Nephron progenitor cell (in vitro differentiated cells): ENCODE results near the gene MMP21.

ENCODE experiments used
- DNase-seq: peaks from one replicate; pipeline ENCODE4 v3.0.0; 2021
- H3K27ac Mint-ChIP-seq: 2 replicates; pipeline ENCODE4 v1.8.0; 2021; ENCODE audit warnings: mild to moderate bottlenecking, moderate library complexity, mixed read lengths
- H3K27me3 Mint-ChIP-seq: 2 replicates; pipeline ENCODE4 v1.8.0; 2021; ENCODE audit warnings: mild to moderate bottlenecking, low read depth, mixed read lengths; ENCODE audit not compliant: poor library complexity
- H3K36me3 Mint-ChIP-seq: 2 replicates; pipeline ENCODE4 v1.8.0; 2021; ENCODE audit warnings: low read depth, mixed read lengths
- H3K4me1 Mint-ChIP-seq: 2 replicates; pipeline ENCODE4 v1.8.0; 2021; ENCODE audit warnings: mixed read lengths
- H3K4me3 Mint-ChIP-seq: 2 replicates; pipeline ENCODE4 v1.8.0; 2021; ENCODE audit warnings: mild to moderate bottlenecking, moderate library complexity, mixed read lengths
- H3K9me3 Mint-ChIP-seq: 2 replicates; pipeline ENCODE4 v1.8.0; 2021; ENCODE audit warnings: mild to moderate bottlenecking, moderate library complexity, mixed read lengths
- TF ChIP-seq, protein P1 (sequence below): fragments of 200-600 bp; sonication (generic); IDR thresholded peaks from 2 replicates; pipeline ENCODE4 v1.5.0; 2021; ENCODE audit warnings: antibody characterized with exemption

The MMP21 gene

DNA sequence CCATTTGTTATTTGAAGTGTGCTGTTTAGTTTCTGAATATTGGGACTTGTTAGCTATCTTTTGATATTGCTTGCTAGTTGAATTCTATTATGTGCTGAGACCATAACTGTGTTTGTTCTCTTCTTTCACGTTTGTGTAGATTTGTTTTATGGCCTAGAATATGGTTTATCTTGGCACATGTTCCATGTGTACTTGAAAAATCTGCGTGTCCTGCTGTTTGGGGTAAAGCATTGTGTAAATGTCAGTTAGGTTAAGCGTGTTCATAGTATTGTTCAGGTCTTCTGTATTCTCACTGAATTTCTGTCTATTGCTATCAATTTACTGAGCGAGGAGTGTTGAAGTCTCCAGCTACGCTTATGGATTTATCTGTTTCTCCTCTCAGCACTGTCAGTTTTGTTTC lies 19.4 kb downstream of the MMP21 start:
- no peak for DNase-seq
- Mint-ChIP-seq H3K4me1 (peaks cover 9% of the 10 kb centered on the region), H3K36me3 (peaks cover 83% of the 10 kb centered on the region), H3K27me3 (peaks cover 3% of the 10 kb centered on the region), H3K27ac (no peak overlapping the region), H3K4me3 (no peak overlapping the region), H3K9me3 (no peaks in the 10 kb centered on the region)
- TF ChIP-seq, protein P1, sequence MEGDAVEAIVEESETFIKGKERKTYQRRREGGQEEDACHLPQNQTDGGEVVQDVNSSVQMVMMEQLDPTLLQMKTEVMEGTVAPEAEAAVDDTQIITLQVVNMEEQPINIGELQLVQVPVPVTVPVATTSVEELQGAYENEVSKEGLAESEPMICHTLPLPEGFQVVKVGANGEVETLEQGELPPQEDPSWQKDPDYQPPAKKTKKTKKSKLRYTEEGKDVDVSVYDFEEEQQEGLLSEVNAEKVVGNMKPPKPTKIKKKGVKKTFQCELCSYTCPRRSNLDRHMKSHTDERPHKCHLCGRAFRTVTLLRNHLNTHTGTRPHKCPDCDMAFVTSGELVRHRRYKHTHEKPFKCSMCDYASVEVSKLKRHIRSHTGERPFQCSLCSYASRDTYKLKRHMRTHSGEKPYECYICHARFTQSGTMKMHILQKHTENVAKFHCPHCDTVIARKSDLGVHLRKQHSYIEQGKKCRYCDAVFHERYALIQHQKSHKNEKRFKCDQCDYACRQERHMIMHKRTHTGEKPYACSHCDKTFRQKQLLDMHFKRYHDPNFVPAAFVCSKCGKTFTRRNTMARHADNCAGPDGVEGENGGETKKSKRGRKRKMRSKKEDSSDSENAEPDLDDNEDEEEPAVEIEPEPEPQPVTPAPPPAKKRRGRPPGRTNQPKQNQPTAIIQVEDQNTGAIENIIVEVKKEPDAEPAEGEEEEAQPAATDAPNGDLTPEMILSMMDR, result no peak

DNA sequence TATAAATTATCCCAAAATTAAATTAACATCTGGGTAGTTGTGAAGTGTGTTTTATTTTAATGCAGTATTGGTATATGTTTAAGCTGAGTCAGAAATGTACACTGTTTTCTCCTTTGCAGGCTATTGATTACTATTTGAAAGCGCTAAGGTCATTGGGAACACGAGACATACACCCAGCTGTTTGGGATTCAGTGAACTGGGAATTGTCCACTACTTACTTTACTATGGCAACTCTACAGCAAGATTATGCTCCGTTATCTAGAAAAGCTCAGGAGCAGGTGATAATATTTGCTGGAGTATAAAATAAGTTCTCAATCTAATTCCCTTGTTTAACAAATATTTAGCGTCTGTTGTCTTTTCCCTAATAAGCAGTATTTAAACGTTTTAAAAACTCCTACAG lies 28.2 kb downstream of the MMP21 start:
- Mint-ChIP-seq H3K4me1 (peaks cover 16% of the 10 kb centered on the region), H3K4me3 (no peak overlapping the region), H3K36me3 (peaks cover 88% of the 10 kb centered on the region), H3K27ac (no peak overlapping the region), H3K9me3 (no peaks in the 10 kb centered on the region), H3K27me3 (no peaks in the 10 kb centered on the region)
- TF ChIP-seq, protein P1, result no peak
- DNase-seq, result no peak

DNA sequence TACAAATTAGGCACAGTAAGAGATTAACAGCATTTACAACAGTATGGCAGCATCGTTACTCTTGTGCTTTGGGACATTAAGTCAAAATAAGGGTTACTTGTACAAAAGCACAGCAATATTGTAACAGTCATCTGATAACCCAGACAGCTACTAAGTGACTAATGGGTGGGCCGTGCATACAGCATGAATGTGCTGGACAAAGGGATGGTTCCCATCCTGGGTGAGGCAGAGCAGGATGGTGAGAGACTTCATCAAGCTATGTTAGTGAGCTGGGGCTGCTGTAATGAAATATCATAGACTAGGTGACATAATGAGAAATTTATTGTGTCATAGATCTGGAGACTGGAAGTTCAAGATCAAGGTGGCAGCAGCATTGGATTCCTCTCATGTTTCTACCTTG lies 30.7 kb downstream of the MMP21 start:
- peak overlapping the region; percentile 20 for H3K27ac Mint-ChIP-seq
- no peak overlapping the region for H3K4me3 Mint-ChIP-seq
- H3K36me3 Mint-ChIP-seq, result peaks cover 87% of the 10 kb centered on the region
- no peaks in the 10 kb centered on the region for H3K27me3 Mint-ChIP-seq
- no peaks in the 10 kb centered on the region for H3K4me1 Mint-ChIP-seq
- no peaks in the 10 kb centered on the region for H3K9me3 Mint-ChIP-seq
- DNase-seq, result no peak
- TF ChIP-seq, protein P1, result no peak

DNA sequence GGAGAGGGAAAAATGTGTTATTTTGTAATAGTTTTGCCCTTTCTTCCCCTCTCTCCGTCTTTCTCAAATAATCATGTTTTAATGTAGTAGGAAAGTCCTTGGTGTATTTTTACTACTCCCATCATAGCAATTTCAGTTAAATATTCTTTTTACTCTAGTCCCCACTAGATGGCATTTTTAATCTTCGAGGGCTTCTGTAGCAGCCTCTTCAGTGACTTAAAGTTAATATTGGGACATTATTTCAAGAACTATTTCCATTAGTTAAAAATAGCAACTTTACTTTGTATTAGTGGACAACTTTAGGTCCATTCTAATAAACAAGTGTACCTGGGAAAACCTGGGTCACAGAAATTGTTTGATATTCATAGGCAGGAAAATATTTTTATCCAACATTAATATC lies 33.2 kb downstream of the MMP21 start:
- DNase-seq, result no peak
- peaks cover 87% of the 10 kb centered on the region for H3K36me3 Mint-ChIP-seq

DNA sequence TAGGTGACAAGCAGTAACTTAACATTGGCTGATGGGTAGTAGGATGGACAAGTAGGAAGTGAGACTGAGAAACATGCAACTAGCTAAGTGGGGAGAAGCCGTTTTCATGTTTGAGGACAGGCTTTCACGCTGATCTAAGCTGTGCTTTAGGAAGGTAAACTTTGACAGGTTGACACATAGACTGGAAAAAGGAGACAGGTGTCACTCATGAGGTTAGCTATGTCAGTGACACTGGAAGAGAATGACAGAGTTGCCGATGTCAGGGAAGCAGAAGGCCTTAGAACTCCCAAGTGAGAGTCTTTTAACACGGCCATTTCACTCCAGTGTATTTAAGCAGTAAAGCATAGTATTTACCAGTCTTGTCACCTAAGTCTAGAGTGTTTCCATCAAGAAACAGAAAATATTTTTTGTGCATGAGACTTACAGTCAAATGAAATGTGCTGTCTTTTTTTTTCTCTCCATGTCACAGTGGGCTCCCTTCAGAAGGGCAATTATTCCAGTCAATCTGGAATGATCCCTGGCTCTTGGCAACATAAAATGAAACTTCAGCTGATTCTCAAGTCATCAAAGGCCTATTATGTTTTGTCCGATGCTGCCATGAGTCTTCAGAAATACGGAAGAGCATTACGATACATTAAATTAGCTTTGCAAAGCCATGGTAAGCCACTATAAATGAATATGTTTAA lies 35.5 kb downstream of the MMP21 start:
- H3K36me3 Mint-ChIP-seq, result peaks cover 86% of the 10 kb centered on the region
- DNase-seq, result no peak
- H3K9me3 Mint-ChIP-seq, result no peaks in the 10 kb centered on the region
- TF ChIP-seq, protein P1, result no peak
- H3K4me3 Mint-ChIP-seq, result no peak overlapping the region
- no peaks in the 10 kb centered on the region for H3K4me1 Mint-ChIP-seq
- no peak overlapping the region for H3K27ac Mint-ChIP-seq
- H3K27me3 Mint-ChIP-seq, result no peaks in the 10 kb centered on the region

More for the DNA sequence above, 33.2 kb downstream of the MMP21 start:
- Mint-ChIP-seq H3K27me3 (no peaks in the 10 kb centered on the region), H3K9me3 (no peaks in the 10 kb centered on the region), H3K4me1 (no peaks in the 10 kb centered on the region), H3K27ac (no peak overlapping the region), H3K4me3 (no peak overlapping the region)
- TF ChIP-seq, protein P1, result no peak

DNA sequence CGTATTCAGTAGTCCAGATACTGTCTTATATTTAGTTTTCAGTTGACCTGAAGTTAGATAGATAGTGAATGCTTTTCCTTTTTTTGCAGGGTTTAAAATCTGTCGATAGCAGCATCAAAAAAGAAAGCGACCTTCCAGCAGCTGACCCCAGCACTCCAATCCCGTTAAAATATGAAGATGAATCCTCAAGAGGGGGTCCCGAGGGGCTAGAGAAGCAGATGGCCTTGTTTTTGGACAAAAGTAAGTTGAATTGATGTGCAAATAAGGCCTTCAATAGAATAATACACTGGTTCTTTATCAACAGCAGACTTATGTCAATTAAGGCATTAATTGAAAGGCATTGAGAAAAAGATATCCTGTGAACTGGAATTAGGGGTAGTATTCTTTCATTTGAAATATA lies 37.4 kb downstream of the MMP21 start:
- TF ChIP-seq, protein P1, result no peak
- no peak overlapping the region for H3K4me3 Mint-ChIP-seq
- DNase-seq, result no peak
- H3K9me3 Mint-ChIP-seq, result no peaks in the 10 kb centered on the region
- no peaks in the 10 kb centered on the region for H3K4me1 Mint-ChIP-seq
- peaks cover 74% of the 10 kb centered on the region for H3K36me3 Mint-ChIP-seq
- no peak overlapping the region for H3K27ac Mint-ChIP-seq
- no peaks in the 10 kb centered on the region for H3K27me3 Mint-ChIP-seq
